ENCODE data around the gene NFIA.

NFIA gene

DNA sequence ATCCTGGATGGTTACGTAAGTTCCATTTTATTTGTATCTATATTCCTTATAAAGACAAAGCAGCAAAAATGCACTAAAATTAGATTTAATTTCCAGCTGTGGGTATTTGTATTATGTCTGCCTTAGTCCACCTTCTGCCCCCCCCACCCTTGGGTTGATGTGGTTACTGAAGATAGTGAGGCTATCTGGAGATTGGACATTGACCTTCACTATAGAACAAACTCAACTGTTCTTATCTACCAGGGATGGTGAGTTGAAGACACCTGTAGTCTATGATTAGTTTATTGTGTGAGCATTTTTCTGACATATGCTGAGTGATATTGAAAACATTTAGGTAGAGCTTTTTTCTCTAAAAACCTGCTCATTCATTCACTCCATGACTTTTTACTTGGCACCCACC lies 122.2 kb downstream of the NFIA start:
- Histone ChIP-seq H2AFZ (ENCODE audit: low read length) (no peak overlapping the region), H3K36me3 (ENCODE audit: insufficient read depth, low read length) (no peaks in the 10 kb centered on the region), H3K9me3 (ENCODE audit: insufficient read depth, low read depth, low read length) (no peaks in the 10 kb centered on the region), H3K9ac (ENCODE audit: low read depth, low read length, poor library complexity, severe bottlenecking) (no peak overlapping the region), H3K4me2 (ENCODE audit: low read depth, low read length, poor library complexity, severe bottlenecking) (no peak overlapping the region), H3K79me2 (ENCODE audit: insufficient read depth, low read length) (no peaks in the 10 kb centered on the region), H3F3A (ENCODE audit: low read depth) (no peaks in the 10 kb centered on the region), H3K4me1 (ENCODE audit: insufficient read depth, low read length, poor library complexity, severe bottlenecking) (no peaks in the 10 kb centered on the region), H4K20me1 (ENCODE audit: insufficient read depth, low read length, poor library complexity, severe bottlenecking) (no peaks in the 10 kb centered on the region), H3K9me2 (replicated peaks; ENCODE audit: low read depth, low read length) (no peaks in the 10 kb centered on the region), H3K27me3 (ENCODE audit: insufficient read depth, low read length, poor library complexity, severe bottlenecking) (no peaks in the 10 kb centered on the region), H3K4me3 (ENCODE audit: low read length, poor library complexity, severe bottlenecking) (no peak overlapping the region)
- TF ChIP-seq EZH2phosphoT487 (IDR thresholded peaks at IDR 0.05; ENCODE audit: borderline replicate concordance) = no peak
- TF ChIP-seq, protein P1, sequence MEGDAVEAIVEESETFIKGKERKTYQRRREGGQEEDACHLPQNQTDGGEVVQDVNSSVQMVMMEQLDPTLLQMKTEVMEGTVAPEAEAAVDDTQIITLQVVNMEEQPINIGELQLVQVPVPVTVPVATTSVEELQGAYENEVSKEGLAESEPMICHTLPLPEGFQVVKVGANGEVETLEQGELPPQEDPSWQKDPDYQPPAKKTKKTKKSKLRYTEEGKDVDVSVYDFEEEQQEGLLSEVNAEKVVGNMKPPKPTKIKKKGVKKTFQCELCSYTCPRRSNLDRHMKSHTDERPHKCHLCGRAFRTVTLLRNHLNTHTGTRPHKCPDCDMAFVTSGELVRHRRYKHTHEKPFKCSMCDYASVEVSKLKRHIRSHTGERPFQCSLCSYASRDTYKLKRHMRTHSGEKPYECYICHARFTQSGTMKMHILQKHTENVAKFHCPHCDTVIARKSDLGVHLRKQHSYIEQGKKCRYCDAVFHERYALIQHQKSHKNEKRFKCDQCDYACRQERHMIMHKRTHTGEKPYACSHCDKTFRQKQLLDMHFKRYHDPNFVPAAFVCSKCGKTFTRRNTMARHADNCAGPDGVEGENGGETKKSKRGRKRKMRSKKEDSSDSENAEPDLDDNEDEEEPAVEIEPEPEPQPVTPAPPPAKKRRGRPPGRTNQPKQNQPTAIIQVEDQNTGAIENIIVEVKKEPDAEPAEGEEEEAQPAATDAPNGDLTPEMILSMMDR (conservative IDR thresholded peaks at IDR 0.05; ENCODE audit: low read length) = no peak

DNA sequence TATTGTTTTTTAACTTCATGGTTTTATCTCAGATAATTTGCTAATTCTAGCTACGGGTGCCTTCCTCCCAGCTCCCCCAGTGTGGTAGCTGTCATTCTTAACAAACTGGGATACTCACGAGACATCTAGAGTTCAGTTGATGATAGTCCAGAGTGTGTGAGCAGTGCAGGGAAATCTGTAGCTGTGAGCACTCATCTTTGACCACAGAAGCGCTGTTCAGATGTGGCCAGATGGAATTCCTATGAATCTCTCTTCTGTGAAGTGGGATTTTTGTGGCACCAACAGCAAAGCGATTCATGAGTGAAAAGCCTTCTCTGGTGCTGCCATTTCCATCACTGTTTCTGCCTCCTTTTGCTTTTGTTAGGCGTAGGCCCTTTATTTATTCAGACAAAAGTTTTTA lies 125.1 kb downstream of the NFIA start:
- Histone ChIP-seq H3K4me1 (ENCODE audit: insufficient read depth, low read length, poor library complexity, severe bottlenecking) (peaks cover 10% of the 10 kb centered on the region), H3K4me2 (ENCODE audit: low read depth, low read length, poor library complexity, severe bottlenecking) (no peak overlapping the region), H3K9ac (ENCODE audit: low read depth, low read length, poor library complexity, severe bottlenecking) (no peak overlapping the region), H3K79me2 (ENCODE audit: insufficient read depth, low read length) (no peaks in the 10 kb centered on the region), H2AFZ (ENCODE audit: low read length) (no peak overlapping the region), H3K9me2 (replicated peaks; ENCODE audit: low read depth, low read length) (no peaks in the 10 kb centered on the region), H3K4me3 (ENCODE audit: low read length, poor library complexity, severe bottlenecking) (no peak overlapping the region), H3K36me3 (ENCODE audit: insufficient read depth, low read length) (no peaks in the 10 kb centered on the region), H3K9me3 (ENCODE audit: insufficient read depth, low read depth, low read length) (no peaks in the 10 kb centered on the region), H3F3A (ENCODE audit: low read depth) (no peaks in the 10 kb centered on the region), H3K27me3 (ENCODE audit: insufficient read depth, low read length, poor library complexity, severe bottlenecking) (no peaks in the 10 kb centered on the region), H4K20me1 (ENCODE audit: insufficient read depth, low read length, poor library complexity, severe bottlenecking) (no peaks in the 10 kb centered on the region)
- TF ChIP-seq, protein P1 (conservative IDR thresholded peaks at IDR 0.05; ENCODE audit: low read length) = no peak
- TF ChIP-seq EZH2phosphoT487 (IDR thresholded peaks at IDR 0.05; ENCODE audit: borderline replicate concordance) = no peak

DNA sequence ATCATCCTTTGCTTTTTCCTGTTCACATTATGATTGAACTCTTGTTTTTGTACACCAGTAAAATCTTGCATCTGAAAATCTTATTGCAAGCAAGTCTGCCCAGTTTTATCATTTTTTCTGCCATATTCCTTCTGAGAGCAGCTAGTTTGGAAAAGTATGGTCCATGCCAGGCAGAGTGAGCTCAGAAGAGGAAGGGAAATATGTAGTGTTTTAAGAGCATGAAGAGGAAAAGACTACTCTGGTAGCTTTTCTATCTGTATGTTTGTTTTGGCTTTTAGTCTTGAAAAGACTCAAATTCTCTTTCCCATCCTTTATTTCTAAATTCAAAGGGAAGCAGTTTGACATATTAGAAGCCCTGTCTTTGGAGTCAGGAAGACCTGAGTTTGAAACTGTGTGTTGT lies 125.8 kb downstream of the NFIA start:
- Histone ChIP-seq H3K4me1 (ENCODE audit: insufficient read depth, low read length, poor library complexity, severe bottlenecking) (peaks cover 17% of the 10 kb centered on the region), H3K4me2 (ENCODE audit: low read depth, low read length, poor library complexity, severe bottlenecking) (no peak overlapping the region), H3K27me3 (ENCODE audit: insufficient read depth, low read length, poor library complexity, severe bottlenecking) (no peaks in the 10 kb centered on the region), H3K9me2 (replicated peaks; ENCODE audit: low read depth, low read length) (no peaks in the 10 kb centered on the region), H3F3A (ENCODE audit: low read depth) (no peaks in the 10 kb centered on the region), H3K9ac (ENCODE audit: low read depth, low read length, poor library complexity, severe bottlenecking) (no peak overlapping the region), H4K20me1 (ENCODE audit: insufficient read depth, low read length, poor library complexity, severe bottlenecking) (no peaks in the 10 kb centered on the region), H3K9me3 (ENCODE audit: insufficient read depth, low read depth, low read length) (no peaks in the 10 kb centered on the region), H3K4me3 (ENCODE audit: low read length, poor library complexity, severe bottlenecking) (no peak overlapping the region), H3K79me2 (ENCODE audit: insufficient read depth, low read length) (no peaks in the 10 kb centered on the region), H2AFZ (ENCODE audit: low read length) (no peak overlapping the region), H3K36me3 (ENCODE audit: insufficient read depth, low read length) (no peaks in the 10 kb centered on the region)
- no peak for TF ChIP-seq EZH2phosphoT487 (IDR thresholded peaks at IDR 0.05; ENCODE audit: borderline replicate concordance)

DNA sequence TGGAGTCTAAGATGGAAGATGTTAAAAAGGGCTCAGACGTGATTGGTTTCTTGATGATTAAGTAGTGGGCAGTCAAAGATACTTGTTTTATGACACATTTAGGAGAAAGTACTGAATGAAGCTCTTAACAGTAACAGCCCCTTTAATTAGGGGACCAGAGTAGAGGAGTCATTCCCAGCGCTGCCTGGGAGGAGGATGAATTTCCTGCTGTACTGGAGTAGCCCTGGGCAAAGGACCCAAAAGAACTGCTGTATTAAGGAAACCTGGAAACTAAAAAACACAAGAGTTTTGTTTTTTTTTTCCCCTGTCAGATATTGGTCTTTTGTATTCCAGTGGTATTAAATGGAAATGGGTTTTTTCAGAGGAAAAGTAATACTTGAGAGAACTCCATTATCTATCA lies 126.5 kb downstream of the NFIA start:
- no peaks in the 10 kb centered on the region for H3K9me3 ChIP-seq (ENCODE audit: insufficient read depth, low read depth, low read length)
- H3K4me3 ChIP-seq (ENCODE audit: low read length, poor library complexity, severe bottlenecking) = no peak overlapping the region
- peaks cover 23% of the 10 kb centered on the region for H3K4me1 ChIP-seq (ENCODE audit: insufficient read depth, low read length, poor library complexity, severe bottlenecking)
- H4K20me1 ChIP-seq (ENCODE audit: insufficient read depth, low read length, poor library complexity, severe bottlenecking) = no peaks in the 10 kb centered on the region
- H3K27me3 ChIP-seq (ENCODE audit: insufficient read depth, low read length, poor library complexity, severe bottlenecking) = no peaks in the 10 kb centered on the region
- no peak overlapping the region for H3K9ac ChIP-seq (ENCODE audit: low read depth, low read length, poor library complexity, severe bottlenecking)
- H2AFZ ChIP-seq (ENCODE audit: low read length) = no peak overlapping the region
- no peaks in the 10 kb centered on the region for H3K9me2 ChIP-seq (replicated peaks; ENCODE audit: low read depth, low read length)
- H3F3A ChIP-seq (ENCODE audit: low read depth) = no peaks in the 10 kb centered on the region
- no peaks in the 10 kb centered on the region for H3K79me2 ChIP-seq (ENCODE audit: insufficient read depth, low read length)
- TF ChIP-seq, protein P1 (conservative IDR thresholded peaks at IDR 0.05; ENCODE audit: low read length) = no peak
- TF ChIP-seq EZH2phosphoT487 (IDR thresholded peaks at IDR 0.05; ENCODE audit: borderline replicate concordance) = no peak
- H3K4me2 ChIP-seq (ENCODE audit: low read depth, low read length, poor library complexity, severe bottlenecking) = no peak overlapping the region
- no peaks in the 10 kb centered on the region for H3K36me3 ChIP-seq (ENCODE audit: insufficient read depth, low read length)

All from Loucy (cell line).